GM18520 (cell line): ENCODE results near the gene MAMLD1.

ENCODE experiments used
- ATAC-seq: cut with Tn5 transposase; IDR thresholded peaks from one replicate; pipeline ENCODE4 v1.9.1; 2021; ENCODE audit not compliant: unreplicated experiment

Gene MAMLD1

GRCh38 chrX:150527108-150527507 is 164.0 kb downstream of the MAMLD1 start:
- ATAC-seq, result no peak

GRCh38 chrX:150529587-150529986 is 166.5 kb downstream of the MAMLD1 start:
- no peak for ATAC-seq

- no peak for ATAC-seq
Observed at GRCh38 chrX:150530821-150531220, 167.7 kb downstream of the MAMLD1 start.

GRCh38 chrX:150531467-150531866 is 168.3 kb downstream of the MAMLD1 start:
- ATAC-seq, result no peak

GRCh38 chrX:150533863-150534262 is 170.7 kb downstream of the MAMLD1 start:
- ATAC-seq, result no peak

GRCh38 chrX:150536455-150537116 is 173.5 kb downstream of the MAMLD1 start:
- ATAC-seq, result no peak

GRCh38 chrX:150537851-150538250 is 174.7 kb downstream of the MAMLD1 start:
- ATAC-seq, result no peak

GRCh38 chrX:150540965-150541364 is 177.8 kb downstream of the MAMLD1 start:
- no peak for ATAC-seq

- peak; percentile 27 for ATAC-seq
Observed at GRCh38 chrX:150542846-150543229, 179.7 kb downstream of the MAMLD1 start.

GRCh38 chrX:150543230-150544155 is 180.4 kb downstream of the MAMLD1 start:
- ATAC-seq, result peak; percentile 50

- no peak for ATAC-seq
Observed at GRCh38 chrX:150544222-150544787, 181.2 kb downstream of the MAMLD1 start.

- no peak for ATAC-seq
Observed at GRCh38 chrX:150544835-150545770, 182.0 kb downstream of the MAMLD1 start.

GRCh38 chrX:150546711-150547153 is 183.6 kb downstream of the MAMLD1 start:
- ATAC-seq, result no peak

GRCh38 chrX:150547375-150548115 is 184.4 kb downstream of the MAMLD1 start:
- peak; percentile 27 for ATAC-seq

- ATAC-seq, result no peak
Observed at GRCh38 chrX:150548251-150548650, 185.1 kb downstream of the MAMLD1 start.

- no peak for ATAC-seq
Observed at GRCh38 chrX:150548684-150549083, 185.6 kb downstream of the MAMLD1 start.

GRCh38 chrX:150551963-150552362 is 188.8 kb downstream of the MAMLD1 start:
- no peak for ATAC-seq

- ATAC-seq, result no peak
Observed at GRCh38 chrX:150558424-150558823, 195.3 kb downstream of the MAMLD1 start.
